ENCODE data around the gene GPC5.

DNA sequence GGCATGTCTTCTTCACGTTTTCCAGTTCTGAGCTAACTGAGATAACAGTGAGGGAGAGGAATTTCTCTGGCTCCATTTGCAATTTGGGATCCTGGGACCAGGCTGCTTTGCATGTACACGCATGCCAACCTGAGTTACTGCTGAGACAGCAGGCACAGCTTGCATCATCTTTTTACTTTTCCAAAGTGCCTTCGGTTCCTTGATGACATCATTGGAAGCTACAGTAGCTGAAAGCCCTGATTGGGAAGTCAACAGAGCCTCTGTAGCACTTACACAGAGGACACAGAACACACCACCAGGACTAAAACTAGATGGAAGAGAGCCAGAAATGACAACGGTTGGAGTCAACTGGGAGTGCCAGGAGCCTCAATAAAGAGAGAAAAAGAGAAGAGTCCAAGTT is 1429.1 kb downstream of the GPC5 start:
- TF ChIP-seq, protein P1, sequence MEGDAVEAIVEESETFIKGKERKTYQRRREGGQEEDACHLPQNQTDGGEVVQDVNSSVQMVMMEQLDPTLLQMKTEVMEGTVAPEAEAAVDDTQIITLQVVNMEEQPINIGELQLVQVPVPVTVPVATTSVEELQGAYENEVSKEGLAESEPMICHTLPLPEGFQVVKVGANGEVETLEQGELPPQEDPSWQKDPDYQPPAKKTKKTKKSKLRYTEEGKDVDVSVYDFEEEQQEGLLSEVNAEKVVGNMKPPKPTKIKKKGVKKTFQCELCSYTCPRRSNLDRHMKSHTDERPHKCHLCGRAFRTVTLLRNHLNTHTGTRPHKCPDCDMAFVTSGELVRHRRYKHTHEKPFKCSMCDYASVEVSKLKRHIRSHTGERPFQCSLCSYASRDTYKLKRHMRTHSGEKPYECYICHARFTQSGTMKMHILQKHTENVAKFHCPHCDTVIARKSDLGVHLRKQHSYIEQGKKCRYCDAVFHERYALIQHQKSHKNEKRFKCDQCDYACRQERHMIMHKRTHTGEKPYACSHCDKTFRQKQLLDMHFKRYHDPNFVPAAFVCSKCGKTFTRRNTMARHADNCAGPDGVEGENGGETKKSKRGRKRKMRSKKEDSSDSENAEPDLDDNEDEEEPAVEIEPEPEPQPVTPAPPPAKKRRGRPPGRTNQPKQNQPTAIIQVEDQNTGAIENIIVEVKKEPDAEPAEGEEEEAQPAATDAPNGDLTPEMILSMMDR (conservative IDR thresholded peaks at IDR 0.05; ENCODE audit: low read depth, low read length) = no peak
- TF ChIP-seq EZH2 (IDR thresholded peaks at IDR 0.05; ENCODE audit: borderline replicate concordance, low read depth, low read length, poor library complexity, severe bottlenecking) = no peak

Data from A673 (cell line).